ENCODE data around the gene FAM171A1.

GRCh38 chr10:15262036-15262713 is 108.9 kb downstream of the FAM171A1 start:
- TF ChIP-seq CTCF (IDR thresholded peaks at IDR 0.05) (peak in 3 of 4 experiments; percentile 35 to 61 (median 36)), POLR2A (IDR thresholded peaks at IDR 0.05) (no peak), POLR2AphosphoS5 (IDR thresholded peaks at IDR 0.05) (no peak)

All from prostate gland (tissue), 2 donors.